RPMI8226 (cell line): Measurements from ENCODE around the gene PRELID3B.

Experiments used
- DNase-seq: peaks from one replicate; pipeline ENCODE4 v3.0.0-alpha.2; 2015

Gene PRELID3B

GRCh38 chr20:58992911-58993310 lies 49.7 kb downstream of the PRELID3B start:
- no peak for DNase-seq

DNA sequence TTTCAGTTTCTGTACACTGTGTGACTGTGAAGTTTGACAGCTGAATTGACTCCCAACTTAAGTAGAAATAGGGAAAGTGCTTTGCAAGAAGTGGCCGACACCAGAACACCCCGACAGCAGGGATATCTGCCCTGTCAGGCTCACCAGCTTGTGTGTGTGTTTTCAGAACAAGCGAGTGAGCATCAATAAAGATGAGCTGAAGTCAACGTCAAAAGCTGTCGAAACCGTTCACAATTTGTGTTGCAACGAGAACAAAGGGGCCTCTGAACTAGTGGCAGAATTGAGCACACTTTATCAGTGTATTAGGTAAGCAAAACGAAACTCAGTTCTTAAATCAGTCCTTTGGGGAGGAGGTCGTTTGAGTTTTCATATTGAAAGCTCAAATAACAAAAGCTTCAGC lies 50.9 kb downstream of the PRELID3B start:
- no peak for DNase-seq

- DNase-seq, result no peak
Measured at GRCh38 chr20:58990651-58991445, 51.7 kb downstream of the PRELID3B start.

- DNase-seq, result no peak
Measured at GRCh38 chr20:58989196-58989595, 53.4 kb downstream of the PRELID3B start.

DNA sequence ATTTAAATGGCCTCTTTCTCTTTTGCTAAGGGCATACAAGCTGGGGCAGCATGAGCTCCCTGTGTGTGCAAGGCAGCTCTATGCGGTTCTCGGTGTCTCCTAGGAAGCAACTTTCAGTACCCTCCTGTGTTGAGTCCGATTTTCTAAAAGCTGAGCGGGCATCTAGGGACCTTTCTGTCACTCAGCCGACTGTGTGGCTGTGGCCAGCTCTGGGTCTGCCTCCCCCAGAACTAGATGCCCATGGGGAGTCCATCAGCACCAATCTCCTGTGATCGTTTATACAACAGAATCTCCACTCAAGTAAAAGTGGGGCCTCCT lies 54.1 kb downstream of the PRELID3B start:
- no peak for DNase-seq

GRCh38 chr20:58987790-58988564 lies 54.6 kb downstream of the PRELID3B start:
- DNase-seq, result no peak

- no peak for DNase-seq
Measured at GRCh38 chr20:58986968-58987517, 55.5 kb downstream of the PRELID3B start.

DNA sequence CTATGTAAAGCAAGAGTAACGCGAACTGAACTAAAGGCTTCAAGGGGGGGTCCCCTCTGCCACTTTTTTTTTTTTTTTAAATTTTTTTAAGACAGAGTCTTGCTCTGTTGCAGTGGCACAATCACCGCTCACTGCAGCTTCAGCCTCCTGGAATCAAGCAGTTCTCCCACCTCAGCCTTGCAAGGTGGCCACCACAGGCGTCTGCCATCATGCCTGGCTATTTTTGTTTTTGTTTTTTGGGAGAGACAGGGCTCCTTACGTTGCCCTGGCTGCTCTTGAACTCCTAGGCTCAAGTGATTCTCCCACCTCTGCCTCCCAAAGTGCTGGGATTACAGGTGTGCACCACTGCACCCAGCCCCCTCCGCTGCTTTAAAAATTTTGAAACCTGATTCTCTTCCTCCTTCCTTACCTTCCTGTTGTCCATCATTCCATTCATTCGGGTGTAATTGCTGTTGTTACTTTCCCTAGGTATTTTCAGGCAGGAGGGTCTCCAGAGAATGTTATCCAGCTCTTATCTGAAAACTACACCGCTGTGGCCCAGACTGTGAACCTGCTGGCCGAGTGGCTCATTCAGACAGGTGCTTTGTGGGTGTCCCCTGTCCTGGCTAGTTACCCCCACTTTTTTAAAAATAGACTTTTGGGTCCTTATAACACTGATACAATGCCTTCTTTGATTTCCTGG lies 56.2 kb downstream of the PRELID3B start:
- no peak for DNase-seq

GRCh38 chr20:58985656-58986055 lies 56.9 kb downstream of the PRELID3B start:
- no peak for DNase-seq

DNA sequence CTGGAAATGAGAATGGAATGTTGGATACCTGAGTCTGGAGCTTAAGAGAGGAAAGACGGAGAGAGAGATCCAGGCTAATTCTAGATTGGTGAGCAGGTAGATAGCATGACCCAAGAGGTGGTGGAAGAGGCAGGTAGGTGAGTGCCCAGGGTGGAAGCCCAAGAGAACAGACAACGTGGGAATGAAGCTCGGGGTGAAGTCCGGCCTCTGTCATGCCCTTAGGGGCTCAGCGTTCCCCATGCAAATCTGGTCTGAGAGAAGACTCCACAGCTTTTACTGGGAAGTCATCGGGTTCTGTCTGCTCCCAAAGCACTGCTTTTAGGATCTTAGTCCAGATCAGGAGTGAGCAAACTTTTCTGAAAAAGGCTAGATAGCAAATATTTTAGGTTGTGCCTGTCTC lies 57.9 kb downstream of the PRELID3B start:
- DNase-seq, result no peak
